Measurements from ENCODE around the gene NEK2.
"Not testable (repeated sequence)": the region's sequence is repeated elsewhere in the genome, so short reads cannot be mapped to it uniquely, and the experiment has no call there.

Gene NEK2

DNA sequence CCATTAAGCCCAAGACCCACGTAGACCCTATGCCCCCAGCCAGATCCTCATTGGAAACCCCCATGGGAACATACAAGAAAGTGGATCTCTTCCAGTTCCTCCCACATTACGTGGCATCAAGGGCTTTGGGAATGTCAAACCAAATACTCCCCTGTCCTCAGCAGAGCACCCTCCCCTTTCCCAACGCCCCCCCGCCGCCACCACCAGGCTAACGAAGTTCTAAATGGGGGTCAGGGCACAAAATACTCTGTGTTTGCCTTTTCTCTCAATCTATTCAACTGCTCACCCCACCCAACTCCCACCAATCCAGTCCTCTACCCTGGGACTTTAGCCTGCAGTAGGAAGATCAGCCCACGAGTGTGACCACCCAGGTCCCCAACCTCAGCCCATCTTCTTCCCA is 24.5 kb downstream of the NEK2 start:
- no peak for DNase-seq (ENCODE audit: low spot score)

DNA sequence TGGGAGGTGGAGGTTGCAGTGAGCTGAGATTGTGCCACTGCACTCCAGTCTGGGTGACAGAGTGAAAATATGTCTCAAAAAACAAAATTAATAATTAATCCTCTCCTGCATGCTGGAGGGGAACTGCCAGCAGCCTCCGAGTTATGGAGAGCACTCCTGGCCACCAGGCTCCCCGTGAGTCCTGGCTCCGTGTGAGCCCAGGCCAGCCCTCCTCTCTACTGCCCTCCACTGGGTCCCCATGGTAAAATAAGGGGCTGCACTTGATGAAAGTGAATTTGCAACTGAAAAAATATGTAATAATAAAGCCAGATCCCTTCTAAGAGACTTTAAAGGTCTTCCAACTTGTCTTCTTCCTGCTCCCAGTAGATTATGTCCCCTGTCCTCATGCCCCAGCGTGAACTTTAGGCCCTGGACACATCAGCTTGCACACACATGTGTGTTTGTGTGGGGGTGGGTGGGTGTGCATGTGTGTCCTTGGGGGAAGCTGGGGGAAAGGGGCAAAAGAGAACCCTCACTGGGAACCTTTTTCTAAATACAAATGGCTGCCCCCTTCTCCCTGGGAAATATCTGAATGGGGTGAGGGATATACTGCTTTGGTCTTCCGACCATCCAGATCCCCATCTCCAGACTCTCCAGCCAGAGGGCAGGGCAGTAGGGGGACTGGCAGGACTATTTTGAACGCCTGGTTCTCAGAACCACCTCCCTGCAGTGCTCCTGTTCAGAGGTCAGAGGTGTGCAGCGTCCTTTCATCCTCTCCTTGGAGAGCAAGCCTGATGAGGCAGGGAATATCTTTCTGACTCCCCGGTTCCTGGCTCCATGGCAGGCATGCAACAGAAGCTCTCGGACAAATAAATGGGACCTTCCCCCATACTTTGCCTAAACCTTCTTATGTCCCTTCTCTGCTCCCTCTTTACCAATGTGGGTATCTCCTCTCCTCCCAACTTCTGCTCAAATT is 26.2 kb downstream of the NEK2 start:
- DNase-seq (ENCODE audit: low spot score) = peak; percentile 64

DNA sequence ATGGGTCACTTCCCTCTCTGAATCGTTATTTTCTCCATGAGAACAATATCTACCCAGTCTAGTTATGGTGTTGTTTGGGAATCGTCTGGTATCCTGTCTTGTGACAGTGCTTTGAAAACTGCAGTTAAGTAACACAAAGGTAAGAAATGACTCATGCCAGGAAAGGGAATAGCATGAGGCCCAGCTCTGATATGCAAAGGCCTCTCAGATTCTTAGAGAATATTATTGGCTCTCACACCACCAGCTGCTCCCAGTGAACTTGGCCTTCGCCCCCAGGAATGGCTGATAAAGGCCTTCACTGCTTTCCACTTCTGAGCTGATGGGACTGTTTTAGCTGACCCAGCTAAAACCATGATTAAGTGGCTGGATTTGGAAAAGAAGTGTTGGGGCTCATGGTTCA is 27.1 kb downstream of the NEK2 start:
- no peak for DNase-seq (ENCODE audit: low spot score)

DNA sequence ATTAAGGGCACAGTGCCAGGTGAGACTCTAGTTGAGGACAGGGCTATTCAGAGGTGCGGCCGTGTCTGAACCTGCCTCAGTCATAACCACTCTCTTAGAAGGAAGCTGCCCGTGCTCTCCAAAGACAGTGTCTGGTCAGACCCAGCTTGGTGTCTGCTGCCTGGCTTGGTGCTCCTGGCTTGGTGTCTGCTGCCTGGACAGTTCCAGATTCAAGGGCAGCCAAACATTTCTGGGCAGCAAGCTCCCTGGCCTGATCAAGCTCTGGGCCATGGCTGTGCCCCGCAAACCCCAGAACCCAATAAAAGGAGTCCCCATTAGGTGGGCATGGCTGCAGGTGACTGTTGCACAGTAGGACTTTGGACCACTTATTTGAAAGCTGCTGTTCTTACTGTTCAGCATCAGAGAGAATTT is 27.7 kb downstream of the NEK2 start:
- DNase-seq (ENCODE audit: low spot score) = no peak

DNA sequence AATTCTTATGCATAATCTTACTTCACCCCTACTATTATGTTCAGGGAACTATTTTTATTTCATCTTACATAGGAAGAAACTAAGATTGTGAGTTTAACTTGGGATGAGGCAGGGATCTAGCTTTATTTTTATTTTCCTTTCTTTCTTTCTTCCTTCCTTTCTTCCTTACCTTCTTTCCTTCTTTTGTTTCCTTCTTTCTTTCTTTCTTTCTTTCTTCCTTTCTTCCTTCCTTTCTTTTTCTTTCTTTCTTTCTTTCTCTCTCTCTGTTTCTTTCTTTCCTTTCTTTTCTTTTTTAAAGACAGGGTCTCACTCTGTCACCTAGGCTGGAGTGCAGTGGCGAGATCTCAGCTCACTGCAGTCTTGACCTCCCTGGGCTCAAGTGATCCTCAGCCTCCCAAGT is 28.9 kb downstream of the NEK2 start:
- DNase-seq (ENCODE audit: low spot score) = no peak

DNA sequence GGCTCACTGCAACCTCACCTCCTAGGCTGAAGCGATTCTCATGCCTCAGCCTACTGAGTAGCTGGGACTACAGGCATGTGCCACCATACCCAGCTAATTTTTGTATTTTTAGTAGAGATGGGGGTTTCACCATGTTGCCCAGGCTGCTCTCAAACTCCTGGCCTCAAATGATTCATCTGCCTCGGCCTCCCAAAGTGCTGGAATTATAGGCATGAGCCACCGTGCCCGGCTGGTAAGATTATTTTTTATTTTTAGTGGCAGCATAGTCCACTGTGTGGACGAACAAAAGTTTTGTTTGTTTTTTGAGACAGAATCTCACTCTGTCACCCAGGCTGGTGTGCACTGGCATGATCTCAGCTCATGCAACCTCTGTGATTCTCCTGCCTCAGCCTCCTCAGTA is 29.8 kb downstream of the NEK2 start:
- not testable (repeated sequence) for DNase-seq (ENCODE audit: low spot score)

DNA sequence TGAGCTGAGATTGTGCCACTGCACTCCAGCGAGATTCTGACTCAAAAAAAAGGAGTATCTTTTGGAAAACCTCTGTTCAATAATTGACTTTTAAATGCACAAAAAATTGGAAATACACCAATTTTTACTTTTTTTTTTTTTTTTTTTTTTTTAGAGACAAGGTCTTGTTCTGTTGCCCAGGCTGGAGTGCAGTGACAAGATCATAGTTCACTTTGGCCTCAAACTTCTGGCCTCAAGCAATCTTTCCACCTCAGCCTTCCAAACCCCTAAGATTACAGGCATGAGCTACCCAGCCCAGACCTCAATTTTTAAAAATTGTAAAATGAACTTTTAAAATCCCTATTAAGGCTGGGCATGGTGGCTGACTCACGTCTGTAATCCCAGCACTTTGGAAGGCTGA is 30.8 kb downstream of the NEK2 start:
- no peak for DNase-seq (ENCODE audit: low spot score)

DNA sequence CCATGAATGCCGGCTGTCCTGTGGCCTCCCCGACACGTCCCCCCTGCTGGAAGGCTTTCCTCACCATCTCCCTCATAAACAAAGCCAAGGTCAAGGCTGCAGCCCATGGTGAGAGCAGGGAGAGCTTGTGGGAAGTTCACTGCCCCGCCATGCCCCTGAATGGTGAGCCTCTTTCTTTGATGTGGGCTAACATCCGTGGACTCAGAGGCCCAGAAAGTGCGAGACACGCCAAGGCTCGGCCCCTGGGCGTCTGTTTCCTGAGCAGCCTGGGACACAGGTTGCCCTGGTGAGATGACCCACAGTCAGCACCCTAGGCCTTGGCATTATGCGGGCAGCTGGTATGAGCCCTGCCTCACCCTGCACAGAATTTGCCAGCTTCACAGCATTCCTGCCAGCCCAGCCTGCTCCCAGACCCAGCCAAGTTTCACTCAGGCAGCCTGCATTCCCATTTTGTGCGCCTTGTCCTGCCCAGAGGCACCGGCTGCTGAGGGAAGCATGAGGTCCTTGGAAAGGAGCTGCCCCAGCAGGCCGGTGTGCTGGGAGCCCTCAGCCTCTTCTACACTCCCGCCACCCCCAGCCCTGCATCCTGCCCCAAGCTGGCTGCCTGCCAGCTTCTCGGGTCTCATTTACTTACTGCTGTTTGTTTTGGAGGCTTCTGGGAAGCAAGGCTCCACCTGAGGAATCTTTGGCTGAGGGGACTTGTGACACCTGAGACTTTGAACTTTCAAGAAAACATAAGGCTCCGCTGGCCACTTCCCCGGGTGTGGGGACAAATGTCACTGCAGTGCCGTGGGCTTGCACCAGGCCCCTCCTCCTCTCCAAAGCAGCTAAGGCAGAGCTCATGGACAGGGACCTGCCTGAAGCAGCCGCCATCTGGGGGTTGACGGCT is 31.9 kb downstream of the NEK2 start:
- no peak for DNase-seq (ENCODE audit: low spot score)

DNA sequence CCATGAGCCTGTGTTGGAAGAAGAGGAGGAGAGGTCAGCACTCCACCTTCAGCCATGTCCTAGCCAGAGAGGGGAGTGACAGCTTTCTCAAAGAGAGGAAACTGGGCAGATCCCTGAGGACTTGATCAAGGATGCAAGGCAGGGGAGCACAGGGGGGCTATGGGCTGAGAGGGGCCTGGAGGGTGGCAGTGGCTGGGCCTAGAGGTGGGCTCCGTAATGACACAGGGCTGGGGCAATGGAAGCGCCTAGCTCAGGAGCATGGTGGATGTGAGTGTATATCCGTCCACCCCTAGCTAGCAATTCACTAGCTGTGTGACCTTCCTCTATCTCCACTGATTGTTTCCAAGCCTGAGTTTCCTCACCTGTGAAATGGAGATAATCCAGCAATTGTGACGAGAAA is 32.6 kb downstream of the NEK2 start:
- no peak for DNase-seq (ENCODE audit: low spot score)

DNA sequence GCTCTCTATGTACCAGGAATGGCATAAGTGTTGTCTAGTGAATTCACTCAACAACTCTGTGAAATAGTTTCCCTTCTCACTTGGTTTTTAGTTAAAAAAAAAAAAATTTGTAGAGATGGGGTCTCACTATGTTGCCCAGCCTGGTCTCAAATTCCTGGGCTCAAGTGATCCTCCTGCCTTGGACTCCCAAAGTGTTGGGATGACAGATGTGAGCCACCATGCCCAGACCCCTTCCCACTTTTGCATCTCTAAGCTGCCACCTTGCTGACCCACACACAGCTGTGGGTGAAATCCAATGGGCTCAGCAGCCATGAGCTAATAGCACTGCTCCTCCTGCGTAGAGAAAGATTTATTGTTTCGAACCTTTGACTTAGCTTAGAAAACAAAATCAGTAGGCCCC is 33.5 kb downstream of the NEK2 start:
- no peak for DNase-seq (ENCODE audit: low spot score)

DNA sequence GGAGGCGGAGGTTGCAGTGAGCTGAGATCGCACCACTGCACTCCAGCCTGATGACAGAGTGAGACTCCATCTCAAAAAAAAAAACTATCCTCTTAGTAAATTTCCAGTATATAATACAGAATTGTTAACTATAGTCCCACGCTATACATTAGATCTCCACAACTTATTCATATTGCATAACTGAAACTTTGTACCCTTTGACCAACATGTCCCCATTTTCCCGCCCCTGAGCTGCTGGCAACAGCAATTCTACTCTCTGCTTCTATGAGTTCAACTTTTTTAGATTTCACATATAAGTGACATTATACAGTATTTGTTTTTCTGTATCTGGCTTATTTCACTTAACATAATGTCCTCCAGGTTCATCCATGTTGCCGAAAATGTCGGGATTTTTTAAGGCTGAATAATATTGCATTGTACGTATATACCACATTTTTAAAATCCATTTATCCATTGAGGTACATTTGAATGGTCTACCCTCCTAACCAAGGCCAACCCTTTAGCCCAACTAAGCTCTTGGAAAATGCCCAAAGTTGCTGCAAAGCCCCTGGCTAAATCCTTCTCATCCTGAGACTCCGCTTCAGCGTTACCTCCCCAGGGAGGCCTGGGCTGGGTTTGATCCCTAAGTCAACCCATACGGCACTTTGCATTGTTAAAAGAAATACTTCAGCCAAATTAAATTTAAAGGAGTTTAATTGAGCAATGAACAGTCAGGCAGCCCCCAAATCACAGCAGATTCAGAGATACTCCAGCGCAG is 34.2 kb downstream of the NEK2 start:
- DNase-seq (ENCODE audit: low spot score) = no peak

DNA sequence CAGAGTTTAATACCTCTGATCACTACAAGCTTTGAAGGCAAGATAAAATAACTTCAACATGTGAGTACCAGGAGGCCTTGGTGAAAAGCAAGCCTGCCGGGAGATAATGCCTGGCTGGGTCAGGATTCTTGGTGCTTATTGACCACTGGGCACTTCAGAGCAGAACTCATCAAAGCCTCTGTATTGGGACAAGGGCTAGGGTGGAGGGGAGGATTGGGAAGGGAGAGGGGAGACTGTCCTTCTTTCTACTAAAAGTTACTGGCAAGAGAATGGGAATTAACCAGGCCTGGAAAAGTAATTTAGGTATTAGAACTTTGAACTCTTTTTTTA is 35.2 kb downstream of the NEK2 start:
- no peak for DNase-seq (ENCODE audit: low spot score)

DNA sequence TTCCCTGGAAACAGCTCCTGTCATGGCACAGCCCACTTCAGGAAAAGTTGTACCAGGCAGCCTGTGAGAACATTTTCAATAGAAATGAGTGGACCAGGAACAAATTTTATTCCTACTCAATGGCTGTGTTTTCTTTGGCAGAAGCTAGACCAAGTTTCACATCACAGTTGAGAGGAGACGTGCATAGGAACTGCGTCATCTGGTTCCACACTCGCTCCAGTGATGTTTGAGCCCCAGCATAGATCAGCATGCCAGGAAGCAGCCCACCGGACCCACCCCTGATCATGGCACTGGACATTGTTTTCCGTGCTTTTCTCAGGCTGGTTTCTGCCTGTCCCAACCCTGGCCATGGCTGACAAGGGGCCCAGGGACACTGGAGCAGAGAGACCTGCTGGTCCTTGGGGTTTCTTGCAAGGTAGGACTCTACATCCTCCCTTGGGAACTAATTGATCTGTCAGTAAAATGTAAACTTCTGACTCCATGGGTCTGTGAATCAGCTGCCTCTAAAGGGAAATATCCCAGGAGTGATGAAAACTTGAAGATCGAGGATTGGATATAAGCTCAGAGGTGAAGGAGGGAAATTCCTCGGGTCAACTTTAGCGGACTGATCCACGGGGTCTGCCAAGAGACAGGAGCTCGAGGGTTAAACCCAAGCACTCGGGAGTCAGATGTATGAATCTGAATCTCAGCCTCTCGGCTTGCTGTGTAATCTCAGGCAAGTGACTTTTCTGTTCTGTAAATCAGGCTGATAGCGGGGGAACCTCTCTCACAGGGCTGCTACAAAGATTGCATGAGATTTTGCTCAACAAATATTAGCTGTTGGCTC is 35.7 kb downstream of the NEK2 start:
- no peak for DNase-seq (ENCODE audit: low spot score)

DNA sequence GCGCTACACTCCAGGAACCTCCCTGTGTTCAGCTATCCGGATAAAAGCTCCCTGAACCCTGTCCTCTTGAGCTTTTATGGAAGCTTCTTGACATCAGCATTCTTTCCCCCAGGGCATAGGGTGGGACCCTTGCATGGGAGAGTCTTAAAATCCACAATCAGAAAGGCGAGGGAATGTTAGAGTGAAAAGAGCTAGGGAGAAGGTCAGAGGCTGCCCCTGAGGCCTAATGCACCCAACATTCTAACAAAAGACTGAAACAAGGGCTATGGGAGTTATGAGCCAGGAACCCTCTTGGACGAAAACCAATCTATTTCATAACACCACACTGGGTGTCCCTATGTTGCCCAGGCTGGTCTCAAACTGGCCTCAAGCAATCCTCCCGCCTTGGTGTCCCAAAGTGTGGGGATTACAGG is 36.7 kb downstream of the NEK2 start:
- DNase-seq (ENCODE audit: low spot score) = no peak

DNA sequence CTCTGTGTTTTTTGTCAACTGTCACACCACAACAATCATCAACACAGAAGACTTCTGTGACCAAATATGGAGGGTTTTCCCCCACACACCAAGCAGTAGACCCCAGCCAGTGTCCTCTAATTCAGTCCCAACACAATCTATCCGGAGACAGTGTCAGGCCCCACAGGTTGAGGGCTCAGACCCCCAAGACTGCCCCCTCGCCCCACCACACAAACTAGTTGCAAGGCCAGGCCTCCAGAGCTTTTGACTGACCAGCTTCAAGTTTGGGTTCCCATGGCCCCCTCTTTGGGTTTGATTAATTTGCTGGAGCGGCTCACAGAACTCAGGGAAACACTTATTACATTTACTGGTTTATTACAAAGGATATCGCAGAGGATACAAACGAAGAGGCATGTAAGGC is 37.2 kb downstream of the NEK2 start:
- DNase-seq (ENCODE audit: low spot score) = no peak

DNA sequence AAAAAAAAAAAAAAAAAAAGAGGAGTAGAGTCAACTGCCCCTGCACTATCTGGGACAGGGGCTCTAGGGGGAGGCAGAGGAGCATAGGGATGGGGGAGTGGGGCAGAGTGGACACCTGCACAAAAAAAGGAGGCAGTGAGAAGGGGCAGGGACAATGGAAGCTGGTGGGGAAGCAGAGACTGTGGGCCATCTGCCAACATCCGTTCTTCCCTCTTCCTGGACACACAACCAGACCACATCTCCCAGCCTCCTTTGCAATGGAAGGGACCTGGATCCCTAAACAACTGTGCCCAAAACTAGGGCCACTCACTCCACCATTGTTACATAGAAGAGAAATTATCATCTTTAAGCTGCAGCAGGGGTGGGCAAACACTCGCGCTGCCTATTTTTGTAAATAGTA is 38.4 kb downstream of the NEK2 start:
- DNase-seq (ENCODE audit: low spot score) = no peak

DNA sequence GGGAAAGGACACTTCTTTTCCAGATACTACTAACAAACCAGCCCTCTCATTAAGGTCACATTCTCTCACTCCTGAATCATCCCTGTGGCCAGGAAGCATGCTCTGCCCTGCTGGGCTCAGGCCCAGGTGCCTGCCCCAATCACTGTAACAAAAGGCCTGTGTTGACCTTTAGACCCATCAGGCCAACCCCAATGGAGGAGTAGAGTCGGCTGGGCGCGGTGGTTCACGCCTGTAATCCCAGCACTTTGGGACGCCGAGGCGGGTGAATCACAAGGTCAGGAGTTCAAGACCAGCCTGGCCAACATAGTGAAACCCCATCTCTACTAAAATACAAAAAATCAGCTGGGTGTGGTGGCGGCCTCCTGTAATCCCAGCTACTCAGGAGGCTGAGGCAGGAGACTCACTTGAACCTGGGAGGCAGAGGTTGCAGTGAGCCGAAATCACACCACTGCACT is 38.8 kb downstream of the NEK2 start:
- not testable (repeated sequence) for DNase-seq (ENCODE audit: low spot score)

DNA sequence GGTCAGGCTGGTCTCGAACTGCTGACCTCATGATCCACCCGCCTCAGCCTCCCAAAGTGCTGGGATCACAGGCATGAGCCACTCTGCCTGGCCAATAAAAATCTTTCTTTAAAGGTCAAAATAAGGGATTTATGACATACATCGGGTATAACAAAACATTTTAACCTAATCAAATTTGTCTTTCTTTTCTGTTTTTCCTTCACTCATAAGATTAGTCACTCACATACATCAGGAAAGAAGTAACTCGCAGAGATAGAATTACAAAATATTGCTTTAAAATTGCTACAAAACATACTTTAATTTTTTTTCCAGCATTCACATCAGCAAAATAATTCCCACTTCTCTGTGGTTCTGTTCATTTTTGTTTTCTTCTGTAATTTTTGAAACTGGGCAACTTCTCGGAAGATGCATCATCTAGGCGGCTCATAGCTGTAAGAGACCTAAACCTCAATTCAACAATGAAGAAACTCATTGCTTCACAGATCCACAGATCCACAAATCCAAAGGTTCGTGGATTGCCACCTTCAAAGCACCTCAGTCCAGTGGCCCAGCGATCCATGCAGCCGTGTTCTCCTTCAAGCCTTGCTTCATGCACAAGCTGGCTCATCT is 39.7 kb downstream of the NEK2 start:
- DNase-seq (ENCODE audit: low spot score) = no peak

DNA sequence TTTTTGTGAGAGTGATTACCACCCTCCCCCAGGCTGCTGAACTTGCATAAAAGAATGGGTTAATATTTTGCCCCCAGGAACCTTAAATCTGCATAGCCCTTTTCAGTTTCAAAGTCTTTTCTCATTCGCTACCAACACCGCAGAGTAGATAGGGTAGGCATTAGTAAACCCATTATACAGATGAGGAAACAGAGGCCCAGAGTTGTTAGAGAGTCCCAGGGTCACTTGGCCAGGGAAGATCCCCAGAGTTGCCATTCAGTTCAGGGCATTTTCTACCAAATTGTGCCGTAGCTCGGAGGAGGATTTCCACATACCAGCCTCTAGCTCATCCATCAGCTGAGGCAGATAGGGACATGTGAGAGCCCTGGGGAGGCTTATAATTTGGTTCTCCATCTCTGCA is 40.5 kb downstream of the NEK2 start:
- no peak for DNase-seq (ENCODE audit: low spot score)

DNA sequence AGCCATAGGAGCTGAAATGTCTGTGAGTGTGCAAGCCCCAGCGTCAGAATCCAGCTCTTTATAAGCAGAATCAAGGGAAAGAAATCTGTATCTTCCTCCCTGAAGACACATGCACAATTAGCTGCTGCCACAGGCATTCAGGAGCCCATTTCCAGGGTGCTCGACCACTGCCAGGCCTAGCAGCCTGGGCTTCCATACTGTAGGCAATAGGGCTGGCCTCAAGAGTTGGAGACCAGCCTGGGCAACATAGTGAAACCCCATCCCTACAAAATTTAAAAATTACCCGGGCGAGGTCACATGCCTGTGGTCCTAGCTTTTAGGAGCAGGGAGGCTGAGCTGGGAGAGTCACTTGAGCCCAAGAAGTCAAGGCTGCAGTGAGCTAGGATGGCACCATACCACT is 41.0 kb downstream of the NEK2 start:
- DNase-seq (ENCODE audit: low spot score) = no peak

DNA sequence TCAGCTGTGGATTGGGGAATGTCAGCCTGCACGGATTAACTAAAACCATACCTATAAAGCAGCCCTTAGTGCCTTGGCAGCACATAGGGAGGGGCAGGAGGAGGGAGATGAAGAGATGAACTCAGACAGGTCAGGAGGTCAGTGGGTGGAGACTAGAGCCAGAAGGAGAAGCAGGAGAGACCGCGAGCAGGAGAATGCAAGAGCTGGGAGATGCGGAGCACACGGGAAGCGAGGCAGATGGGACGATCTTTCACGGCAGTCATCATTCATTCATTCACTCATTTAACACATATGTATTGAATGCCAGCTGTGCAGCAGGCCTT is 41.9 kb downstream of the NEK2 start:
- no peak for DNase-seq (ENCODE audit: low spot score)

All from HuH-7.5 (cell line).